CD14-positive monocyte (primary cell): ENCODE results near the gene LTBP4. TPM values are rescaled to one million over a fixed set of nuclear protein-coding genes. Genes with fewer than 3 reads are reported as not detected.
"Not testable (repeated sequence)": the region's sequence is repeated elsewhere in the genome, so short reads cannot be mapped to it uniquely, and the experiment has no call there.

Experiments
- DNase-seq, 3 donors: peaks; one replicate each; pipeline ENCODE4 v3.0.0-alpha.2; 2011 to 2022
- H2AFZ ChIP-seq: 2 replicates; pipeline ENCODE4 v1.6.0; 2012; ENCODE audit warnings: mild to moderate bottlenecking, low read depth, low read length, inconsistent platforms; ENCODE audit not compliant: insufficient read depth, poor library complexity, severe bottlenecking
- H3K27ac ChIP-seq, 2 donors: 1 replicate in 1 of 2; 2 replicates in 1 of 2; pipeline ENCODE4 v1.5.1; 2012 to 2013; ENCODE audit warnings: low read length in 2 of 2, control low read depth in 1 of 2, inconsistent platforms in 1 of 2, low read depth in 1 of 2, mild to moderate bottlenecking in 1 of 2
- H3K27me3 ChIP-seq, 2 donors: one replicate each; pipeline versions ENCODE4 v1.6.0 to v1.6.1; 2011 to 2013; ENCODE audit warnings: low read length in 2 of 2; ENCODE audit not compliant: control insufficient read depth in 2 of 2, insufficient read depth in 2 of 2
- H3K36me3 ChIP-seq, 2 donors: replicated peaks in 1 of 2; 1 replicate in 1 of 2; 2 replicates in 1 of 2; pipeline versions ENCODE4 v1.5.1 to v1.6.1; 2012 to 2013; ENCODE audit warnings: low read length in 2 of 2, control low read depth in 1 of 2, inconsistent platforms in 1 of 2, mild to moderate bottlenecking in 1 of 2; ENCODE audit not compliant: insufficient read depth in 2 of 2, control insufficient read depth in 1 of 2
- H3K4me1 ChIP-seq, 2 donors: 1 replicate in 1 of 2; 2 replicates in 1 of 2; pipeline versions ENCODE4 v1.5.1 to v1.6.1; 2012 to 2013; ENCODE audit warnings: low read length in 2 of 2, control low read depth in 1 of 2, inconsistent platforms in 1 of 2, mild to moderate bottlenecking in 1 of 2, moderate library complexity in 1 of 2; ENCODE audit not compliant: insufficient read depth in 2 of 2, control insufficient read depth in 1 of 2
- H3K4me2 ChIP-seq: replicated peaks from 2 replicates; pipeline ENCODE3; 2012; ENCODE audit warnings: low read length, moderate library complexity, mild to moderate bottlenecking; ENCODE audit not compliant: poor library complexity, severe bottlenecking; ENCODE audit errors: extremely low read depth
- H3K4me3 ChIP-seq, 3 experiments: fragments of 200-600 bp in 1 of 3; sonication (generic) in 1 of 3; replicated peaks in 1 of 3; 1 replicate in 2 of 3; 2 replicates in 1 of 3; pipeline ENCODE4 v1.5.1; 2011 to 2013; ENCODE audit warnings: low read length in 3 of 3, mild to moderate bottlenecking in 3 of 3, control low read depth in 2 of 3, low read depth in 2 of 3, inconsistent platforms in 1 of 3, moderate library complexity in 1 of 3
- H3K79me2 ChIP-seq: 2 replicates; pipeline ENCODE4 v1.6.0; 2012; ENCODE audit warnings: mild to moderate bottlenecking, control low read depth, inconsistent platforms, low read length, moderate library complexity; ENCODE audit not compliant: insufficient read depth
- H3K9ac ChIP-seq: 2 replicates; pipeline ENCODE4 v1.6.0; 2017; ENCODE audit warnings: low read length, mild to moderate bottlenecking; ENCODE audit not compliant: insufficient read depth, poor library complexity, severe bottlenecking
- H3K9me3 ChIP-seq, 2 donors: replicated peaks in 1 of 2; 1 replicate in 1 of 2; 2 replicates in 1 of 2; pipeline versions ENCODE4 v1.5.1 to v1.6.1; 2012 to 2013; ENCODE audit warnings: low read length in 2 of 2, control low read depth in 1 of 2; ENCODE audit not compliant: control insufficient read depth in 1 of 2, insufficient read depth in 1 of 2
- H4K20me1 ChIP-seq: 2 replicates; pipeline ENCODE4 v1.6.0; 2012; ENCODE audit warnings: mild to moderate bottlenecking, low read length, control low read depth, moderate library complexity; ENCODE audit not compliant: insufficient read depth
- H3K27ac Mint-ChIP-seq, 7 donors: one replicate each; pipeline ENCODE4 v1.8.0; 2020; ENCODE audit warnings: mild to moderate bottlenecking in 7 of 7, mixed read lengths in 7 of 7, moderate library complexity in 6 of 7, inconsistent platforms in 2 of 7
- H3K27me3 Mint-ChIP-seq, 3 donors: one replicate each; pipeline ENCODE4 v1.8.0; 2021 to 2022; ENCODE audit warnings: low read depth in 3 of 3, mild to moderate bottlenecking in 3 of 3, mixed read lengths in 3 of 3, moderate library complexity in 3 of 3, inconsistent platforms in 1 of 3
- H3K36me3 Mint-ChIP-seq, 2 donors: one replicate each; pipeline ENCODE4 v1.8.0; 2020; ENCODE audit warnings: mixed read lengths in 2 of 2, inconsistent platforms in 1 of 2, mild to moderate bottlenecking in 1 of 2
- H3K4me1 Mint-ChIP-seq: one replicate; pipeline ENCODE4 v1.8.0; 2020; ENCODE audit warnings: mild to moderate bottlenecking, mixed read lengths
- H3K4me3 Mint-ChIP-seq, 2 donors: one replicate each; pipeline ENCODE4 v1.8.0; 2020; ENCODE audit warnings: mild to moderate bottlenecking in 2 of 2, mixed read lengths in 2 of 2, moderate library complexity in 1 of 2
- H3K9me3 Mint-ChIP-seq, 7 donors: one replicate each; pipeline ENCODE4 v1.8.0; 2020 to 2022; ENCODE audit warnings: mixed read lengths in 7 of 7, mild to moderate bottlenecking in 6 of 7, moderate library complexity in 6 of 7, inconsistent platforms in 2 of 7
- WGBS: methylation state at CpG from one replicate; pipeline ENCODE4 v1.1.5; 2013; ENCODE audit warnings: missing lambda C conversion rate; ENCODE audit not compliant: insufficient coverage; 5-methylcytosine and 5-hydroxymethylcytosine counted together
- intact Hi-C, 2 donors: fragments of 100-400 bp; cut with micrococcal nuclease; formaldehyde crosslinking; loops; one replicate each; pipeline versions ENCODE4 v1.15.0 to v1.15.1; 2023
- polyA plus RNA-seq, 3 donors: library from polyadenylated mRNA; depleted of rRNA in 1 of 3; unstranded in 2 of 3; stranded (reverse) in 1 of 3; fragments of 300-500 nt in 2 of 3; fragments of >200 nt in 1 of 3; fragmentation: Illumina TruSeq in 2 of 3; gene quantifications; 1 replicate in 2 of 3; 2 replicates in 1 of 3; pipeline ENCODE4 v1.2.3, GENCODE V29; 2012 to 2021
- TF ChIP-seq, protein P1 (sequence below): fragments of 200-600 bp; IDR thresholded peaks from one replicate; pipeline ENCODE4 v1.8.0; 2022; ENCODE audit warnings: antibody characterized with exemption, mild to moderate bottlenecking

LTBP4 gene
- polyA plus RNA-seq, 3 donors: 3.8 to 38.7 (median 8.0) TPM

DNA sequence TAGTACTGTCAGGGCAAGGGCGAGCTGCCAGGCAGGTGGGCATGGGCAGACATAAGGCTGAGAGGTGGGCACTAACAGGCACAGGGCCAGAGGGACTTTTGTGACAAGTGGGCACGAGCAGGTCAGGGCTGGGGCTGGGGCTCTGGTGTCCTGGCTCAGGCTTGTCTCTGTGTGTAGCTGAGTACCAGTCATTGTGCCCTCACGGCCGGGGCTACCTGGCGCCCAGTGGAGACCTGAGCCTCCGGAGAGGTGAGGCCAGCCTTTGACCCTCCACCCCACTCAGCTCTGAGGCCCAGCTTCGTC is 21.6 kb downstream of the LTBP4 start:
- H3K27me3 ChIP-seq: no peaks in the 10 kb centered on the region
- no peaks in the 10 kb centered on the region for H4K20me1 ChIP-seq
- Mint-ChIP-seq H3K27me3 (no peaks in the 10 kb centered on the region), H3K4me3 (no peak overlapping the region), H3K27ac (peak overlapping the region in 1 of 7 donors; percentile 73), H3K36me3 (peaks cover 39 to 52% of the 10 kb centered on the region in 2 donors), H3K9me3 (peaks cover 0 to 2% (median 0%) of the 10 kb centered on the region in 7 donors), H3K4me1 (no peaks in the 10 kb centered on the region)
- TF ChIP-seq, protein P1, sequence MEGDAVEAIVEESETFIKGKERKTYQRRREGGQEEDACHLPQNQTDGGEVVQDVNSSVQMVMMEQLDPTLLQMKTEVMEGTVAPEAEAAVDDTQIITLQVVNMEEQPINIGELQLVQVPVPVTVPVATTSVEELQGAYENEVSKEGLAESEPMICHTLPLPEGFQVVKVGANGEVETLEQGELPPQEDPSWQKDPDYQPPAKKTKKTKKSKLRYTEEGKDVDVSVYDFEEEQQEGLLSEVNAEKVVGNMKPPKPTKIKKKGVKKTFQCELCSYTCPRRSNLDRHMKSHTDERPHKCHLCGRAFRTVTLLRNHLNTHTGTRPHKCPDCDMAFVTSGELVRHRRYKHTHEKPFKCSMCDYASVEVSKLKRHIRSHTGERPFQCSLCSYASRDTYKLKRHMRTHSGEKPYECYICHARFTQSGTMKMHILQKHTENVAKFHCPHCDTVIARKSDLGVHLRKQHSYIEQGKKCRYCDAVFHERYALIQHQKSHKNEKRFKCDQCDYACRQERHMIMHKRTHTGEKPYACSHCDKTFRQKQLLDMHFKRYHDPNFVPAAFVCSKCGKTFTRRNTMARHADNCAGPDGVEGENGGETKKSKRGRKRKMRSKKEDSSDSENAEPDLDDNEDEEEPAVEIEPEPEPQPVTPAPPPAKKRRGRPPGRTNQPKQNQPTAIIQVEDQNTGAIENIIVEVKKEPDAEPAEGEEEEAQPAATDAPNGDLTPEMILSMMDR: no peak
- H3K4me3 ChIP-seq: no peak overlapping the region
- intact Hi-C loops: no loop called here
- H3K4me1 ChIP-seq: no peaks in the 10 kb centered on the region
- H3K27ac ChIP-seq: no peak overlapping the region
- no peaks in the 10 kb centered on the region for H3K79me2 ChIP-seq
- H3K36me3 ChIP-seq: peaks cover 6 to 43% of the 10 kb centered on the region in 2 donors
- no peaks in the 10 kb centered on the region for H3K9me3 ChIP-seq
- H3K4me2 ChIP-seq: no peak overlapping the region
- H2AFZ ChIP-seq: no peak overlapping the region
- WGBS: 97% methylated on average over 3 of the region's 7 CpGs
- H3K9ac ChIP-seq: no peak overlapping the region
- no peak for DNase-seq

DNA sequence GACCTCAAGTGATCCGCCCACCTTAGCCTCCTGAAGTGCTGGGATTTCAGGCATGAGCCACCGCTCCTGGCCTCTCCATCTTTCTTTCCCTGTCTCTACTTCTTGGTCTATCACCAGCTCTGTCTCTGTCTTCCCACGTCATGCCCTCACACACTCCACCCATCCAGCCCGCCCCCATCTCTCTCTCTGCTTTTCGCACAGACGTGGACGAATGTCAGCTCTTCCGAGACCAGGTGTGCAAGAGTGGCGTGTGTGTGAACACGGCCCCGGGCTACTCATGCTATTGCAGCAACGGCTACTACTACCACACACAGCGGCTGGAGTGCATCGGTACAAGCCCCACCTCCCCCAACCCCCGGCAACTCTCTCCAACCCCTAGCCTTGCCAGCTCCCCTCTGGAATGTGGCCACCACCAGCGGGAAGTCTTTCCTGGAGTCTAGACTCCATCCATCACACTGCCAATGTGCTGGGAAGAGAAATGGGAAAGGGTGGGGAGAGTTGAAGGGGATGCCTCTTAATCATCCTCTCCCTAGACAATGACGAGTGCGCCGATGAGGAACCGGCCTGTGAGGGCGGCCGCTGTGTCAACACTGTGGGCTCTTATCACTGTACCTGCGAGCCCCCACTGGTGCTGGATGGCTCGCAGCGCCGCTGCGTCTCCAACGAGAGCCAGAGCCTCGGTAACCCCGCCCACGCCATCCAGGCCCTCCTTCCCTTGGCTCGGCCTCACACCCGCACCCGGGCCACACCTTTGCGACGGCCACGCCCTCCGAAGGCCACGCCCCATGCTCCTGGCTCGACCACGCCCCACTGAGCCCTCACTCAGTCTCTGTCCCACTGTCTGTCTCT is 22.5 kb downstream of the LTBP4 start:
- 94% methylated on average over 29 of the region's 41 CpGs for WGBS
- no peaks in the 10 kb centered on the region for H3K9me3 ChIP-seq
- Mint-ChIP-seq H3K27ac (peak overlapping the region in 1 of 7 donors; percentile 2), H3K4me3 (no peak overlapping the region), H3K4me1 (no peaks in the 10 kb centered on the region), H3K36me3 (peaks cover 36 to 52% of the 10 kb centered on the region in 2 donors), H3K9me3 (peaks cover 0 to 2% (median 0%) of the 10 kb centered on the region in 7 donors), H3K27me3 (no peaks in the 10 kb centered on the region)
- H3K27ac ChIP-seq: no peak overlapping the region
- no peaks in the 10 kb centered on the region for H3K27me3 ChIP-seq
- no peak overlapping the region for H3K4me2 ChIP-seq
- H3K4me3 ChIP-seq: no peak overlapping the region
- no peak overlapping the region for H2AFZ ChIP-seq
- intact Hi-C loops: no loop called here
- H3K79me2 ChIP-seq: no peaks in the 10 kb centered on the region
- TF ChIP-seq, protein P1: no peak
- no peak overlapping the region for H3K9ac ChIP-seq
- H4K20me1 ChIP-seq: no peaks in the 10 kb centered on the region
- H3K4me1 ChIP-seq: no peaks in the 10 kb centered on the region
- no peak for DNase-seq
- H3K36me3 ChIP-seq: peaks cover 6 to 43% of the 10 kb centered on the region in 2 donors

DNA sequence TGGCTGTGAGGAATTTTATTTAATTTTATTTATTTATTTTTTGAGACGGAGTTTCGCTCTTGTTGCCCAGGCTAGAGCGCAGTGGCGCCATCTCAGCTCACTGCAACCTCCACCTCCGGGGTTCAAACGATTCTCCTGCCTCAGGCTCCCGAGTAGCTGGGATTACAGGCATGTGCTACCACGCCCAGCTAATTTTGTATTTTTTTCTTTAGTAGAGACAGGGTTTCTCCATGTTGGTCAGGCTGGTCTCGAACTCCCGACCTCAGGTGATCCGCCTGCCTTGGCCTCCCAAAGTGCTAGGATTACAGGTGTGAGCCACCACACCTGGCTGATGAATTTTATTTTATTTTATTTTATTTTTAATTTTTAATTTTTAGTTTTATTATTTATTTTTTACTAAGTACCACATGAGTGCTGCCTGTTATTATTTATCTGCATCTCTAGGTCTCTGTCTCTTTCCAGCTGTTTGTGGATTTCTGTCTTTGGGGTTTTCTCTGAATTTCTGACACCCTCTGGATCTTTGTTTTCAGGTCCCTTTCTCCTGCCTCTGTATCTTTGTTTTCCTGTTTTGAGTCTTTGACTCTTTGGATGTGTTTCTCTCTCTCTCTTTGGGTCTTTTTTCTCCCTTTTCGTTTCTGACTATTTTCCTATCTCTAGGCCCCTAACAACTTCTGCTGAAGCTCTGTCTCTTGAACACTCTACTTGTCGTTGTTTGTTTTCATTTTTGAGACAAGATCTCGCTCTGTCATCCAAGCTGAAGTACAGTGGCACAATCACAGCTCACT is 23.4 kb downstream of the LTBP4 start:
- H3K4me3 ChIP-seq, H3K9me3 Mint-ChIP-seq, H3K27ac ChIP-seq, H3K4me3 Mint-ChIP-seq, H3K9ac ChIP-seq, H3K4me1 ChIP-seq, DNase-seq, H3K4me1 Mint-ChIP-seq, H2AFZ ChIP-seq, H3K4me2 ChIP-seq, H3K9me3 ChIP-seq, H4K20me1 ChIP-seq, H3K79me2 ChIP-seq, intact Hi-C loops, H3K27me3 ChIP-seq, H3K27me3 Mint-ChIP-seq: not testable (repeated sequence)
- peak overlapping the region in 1 of 7 donors; percentile 16 for H3K27ac Mint-ChIP-seq
- H3K36me3 Mint-ChIP-seq: peaks cover 31 to 52% of the 10 kb centered on the region in 2 donors
- H3K36me3 ChIP-seq: peaks cover 6 to 36% of the 10 kb centered on the region in 2 donors
- WGBS: 100% methylated on average over 1 of the region's 14 CpGs
